CD4-positive, alpha-beta T cell treated with Interleukin-12 subunit alpha and Interleukin-12 subunit beta, for 1 hour (primary cell): ENCODE measurements around the gene HS6ST2.

Experiments used
- DNase-seq: peaks from one replicate; pipeline ENCODE4 v3.0.0-alpha.2; 2020

Gene HS6ST2

DNA sequence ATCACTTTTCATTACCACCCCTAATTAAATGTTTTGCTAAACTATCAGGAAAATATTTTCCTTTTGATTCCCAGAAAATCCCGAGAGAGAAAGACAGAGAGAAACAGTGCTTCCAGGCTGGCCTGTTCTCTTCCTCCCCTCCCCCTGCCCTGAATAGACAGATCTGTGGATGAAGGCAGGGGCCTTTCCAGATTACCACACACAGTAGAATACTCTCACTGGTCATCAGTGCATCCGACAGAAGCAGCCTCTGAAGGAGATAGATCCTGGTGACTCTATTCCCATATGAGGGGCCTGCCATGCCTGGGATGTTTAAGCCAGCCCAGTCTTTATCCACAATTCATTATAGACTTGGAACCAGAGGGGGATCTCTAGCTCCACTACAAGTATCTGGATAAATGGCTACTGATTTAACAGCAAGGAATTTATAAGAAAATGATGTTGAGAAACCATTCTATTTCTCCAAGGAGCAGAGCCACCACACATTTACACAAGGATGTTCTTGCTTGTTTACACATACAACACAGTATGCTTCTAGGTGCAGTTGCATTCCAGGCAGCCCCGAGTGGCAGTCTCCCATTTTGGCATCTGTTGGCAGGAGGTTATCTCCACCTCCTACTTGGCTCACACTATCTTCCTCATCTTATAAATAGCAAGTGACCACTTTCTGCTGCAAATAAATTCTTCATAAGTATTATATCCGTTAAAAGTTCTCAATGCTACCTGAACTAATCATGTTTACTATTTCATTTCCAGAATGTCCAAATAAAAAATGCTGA lies 115.8 kb downstream of the HS6ST2 start:
- DNase-seq = no peak

- no peak for DNase-seq
Observed at GRCh38 chrX:132837967-132838366, 120.5 kb downstream of the HS6ST2 start.

DNA sequence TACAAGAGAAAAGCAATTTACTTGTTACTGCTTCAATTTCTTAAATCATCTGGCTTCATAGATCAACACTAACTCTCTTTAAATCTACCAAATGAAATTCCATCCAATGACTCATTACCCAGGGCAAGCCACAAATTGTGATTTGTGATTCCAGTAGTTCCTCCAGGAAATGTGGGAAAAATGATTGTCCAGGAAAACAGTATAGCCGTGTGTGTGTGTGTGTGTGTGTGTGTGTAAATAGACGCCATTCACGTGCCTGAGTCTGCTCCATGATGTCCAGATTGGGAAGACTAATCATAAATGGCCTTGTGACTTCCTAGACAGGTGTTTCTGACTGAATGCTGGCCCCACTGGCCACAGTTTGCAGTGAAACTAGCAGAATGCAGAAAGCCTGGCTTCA lies 121.3 kb downstream of the HS6ST2 start:
- DNase-seq = no peak

DNA sequence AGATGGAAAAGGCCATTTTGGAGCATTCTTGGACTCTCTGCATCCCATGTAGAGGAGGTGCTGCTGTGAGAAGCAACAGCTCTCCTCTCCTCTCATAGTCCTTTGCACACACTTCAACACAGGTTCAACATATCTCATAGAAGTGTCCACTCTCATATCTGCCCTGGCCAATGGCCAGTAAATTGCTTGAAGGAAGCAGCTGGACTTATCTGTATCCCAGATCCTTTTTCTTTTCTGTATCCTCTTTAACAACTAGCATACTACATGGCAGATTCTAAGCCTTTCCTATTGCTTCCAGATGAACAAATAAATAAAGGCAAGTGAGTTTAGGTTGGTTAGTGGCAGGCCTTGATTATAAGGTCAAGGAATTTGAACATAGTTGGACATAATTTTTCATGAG lies 122.0 kb downstream of the HS6ST2 start:
- no peak for DNase-seq

DNA sequence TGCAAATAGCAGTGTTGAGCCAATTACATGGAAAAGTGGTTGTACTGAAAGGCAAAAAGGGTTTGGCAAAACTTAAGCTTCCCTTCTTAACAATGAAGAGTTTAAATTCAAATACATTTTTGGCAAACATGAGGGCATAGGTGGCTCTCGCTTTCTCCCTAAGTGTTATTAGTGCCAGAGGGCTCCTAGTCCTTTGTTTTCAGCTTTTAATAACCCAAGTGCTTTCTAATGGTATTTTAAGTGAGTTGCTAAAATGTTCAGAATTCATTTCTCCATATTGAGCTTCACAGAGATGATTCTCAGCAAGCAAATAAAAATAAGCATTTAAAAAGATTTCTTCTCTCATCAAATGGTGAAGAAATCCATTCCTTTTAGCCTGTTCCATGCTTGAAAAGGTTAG lies 123.7 kb downstream of the HS6ST2 start:
- DNase-seq = no peak

DNA sequence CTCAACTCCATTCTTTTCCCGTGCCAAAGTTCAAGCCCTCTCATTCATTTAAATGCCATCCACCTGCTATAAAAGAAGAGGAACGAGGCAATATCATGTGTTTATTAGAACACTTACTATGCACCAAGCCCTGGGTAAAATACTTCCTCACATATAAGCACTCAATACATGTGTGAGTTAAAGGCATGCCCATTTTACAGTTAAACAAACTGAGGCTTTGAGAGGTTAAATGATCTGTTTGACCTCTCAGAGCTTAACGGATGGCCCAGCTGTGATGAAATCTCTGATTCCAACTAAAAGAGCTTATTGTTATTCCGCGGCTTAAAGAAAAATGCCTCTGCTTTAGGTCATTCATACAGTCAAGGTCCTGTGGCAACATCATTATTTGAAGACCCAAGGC lies 124.3 kb downstream of the HS6ST2 start:
- no peak for DNase-seq

DNA sequence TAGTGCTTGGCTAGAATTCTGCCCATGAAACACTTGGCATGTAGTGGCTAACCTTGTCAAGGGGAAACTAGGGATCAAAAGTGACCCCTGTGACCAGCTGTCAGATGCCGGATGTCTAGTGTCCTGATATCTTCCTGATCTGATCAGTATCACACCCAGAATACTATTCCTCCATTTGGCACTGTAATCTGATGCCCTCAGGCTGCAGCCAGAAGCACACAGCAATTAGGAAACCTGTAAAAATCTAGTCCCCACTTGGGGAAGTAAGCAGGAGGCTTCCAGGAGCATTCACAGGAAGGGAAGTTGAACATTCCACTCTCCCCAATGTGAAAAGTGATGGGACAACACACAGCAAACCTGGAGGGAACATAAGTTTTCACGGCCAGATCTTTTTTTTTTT lies 125.1 kb downstream of the HS6ST2 start:
- DNase-seq = no peak

GRCh38 chrX:132831336-132831973 lies 127.0 kb downstream of the HS6ST2 start:
- DNase-seq = no peak

GRCh38 chrX:132822634-132823012 lies 135.8 kb downstream of the HS6ST2 start:
- no peak for DNase-seq

GRCh38 chrX:132821974-132822633 lies 136.3 kb downstream of the HS6ST2 start:
- DNase-seq = no peak

DNA sequence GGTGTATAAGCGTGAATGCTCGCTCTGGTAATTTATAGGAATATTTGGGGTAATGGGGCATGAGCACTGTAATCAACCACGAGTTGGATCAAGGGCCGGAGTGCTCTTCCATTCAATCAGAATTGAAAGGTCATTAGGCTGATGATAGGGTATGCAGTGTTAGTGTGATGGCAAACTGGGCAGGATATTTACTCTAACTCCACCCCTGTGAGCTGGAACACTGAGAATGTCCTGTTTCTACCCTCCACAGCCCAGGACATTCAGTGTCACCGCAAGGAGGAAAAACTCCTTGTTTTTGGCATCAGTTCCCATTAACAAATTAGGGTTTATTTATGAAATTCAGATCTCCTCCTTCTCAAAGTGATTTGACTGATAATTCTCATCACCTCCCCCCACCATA lies 137.8 kb downstream of the HS6ST2 start:
- DNase-seq = no peak

- no peak for DNase-seq
Observed at GRCh38 chrX:132819711-132820264, 138.6 kb downstream of the HS6ST2 start.

DNA sequence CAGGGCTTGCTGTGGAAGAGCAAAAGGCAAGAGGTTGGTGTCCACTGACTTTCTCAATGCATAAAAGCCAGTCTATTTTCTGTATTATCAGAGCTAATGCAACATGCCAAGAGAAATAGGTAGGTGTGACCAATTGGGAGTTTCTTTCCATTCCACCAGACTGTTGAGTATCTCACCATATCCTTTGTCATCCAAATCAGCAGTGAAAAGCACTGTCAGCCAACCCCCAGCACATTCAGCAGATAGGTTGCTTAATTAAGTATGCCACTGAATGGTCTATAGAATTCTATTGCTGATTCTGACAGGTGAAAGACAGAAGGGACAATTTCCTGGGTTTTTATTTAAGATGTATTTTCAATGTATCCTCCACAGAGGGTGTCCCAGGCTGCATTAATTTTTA lies 139.8 kb downstream of the HS6ST2 start:
- DNase-seq = no peak

DNA sequence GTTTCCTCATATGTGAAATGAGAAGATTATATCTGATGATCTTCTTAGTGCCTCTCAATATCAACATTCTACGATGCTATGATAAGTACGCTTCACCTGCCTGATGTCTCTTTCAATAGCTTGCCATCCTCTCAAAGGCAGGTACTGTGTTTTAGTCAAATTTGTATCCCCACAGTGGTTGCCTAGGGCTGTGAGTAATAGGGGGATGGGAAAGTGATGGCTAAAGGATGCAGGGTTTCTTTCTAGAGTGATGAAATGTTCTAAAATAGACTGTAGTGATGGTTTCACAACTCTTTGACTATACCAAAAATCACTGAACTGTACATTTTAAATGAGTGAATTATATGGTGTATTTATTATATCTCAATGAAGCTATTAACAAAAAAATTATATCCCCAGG lies 142.8 kb downstream of the HS6ST2 start:
- no peak for DNase-seq

DNA sequence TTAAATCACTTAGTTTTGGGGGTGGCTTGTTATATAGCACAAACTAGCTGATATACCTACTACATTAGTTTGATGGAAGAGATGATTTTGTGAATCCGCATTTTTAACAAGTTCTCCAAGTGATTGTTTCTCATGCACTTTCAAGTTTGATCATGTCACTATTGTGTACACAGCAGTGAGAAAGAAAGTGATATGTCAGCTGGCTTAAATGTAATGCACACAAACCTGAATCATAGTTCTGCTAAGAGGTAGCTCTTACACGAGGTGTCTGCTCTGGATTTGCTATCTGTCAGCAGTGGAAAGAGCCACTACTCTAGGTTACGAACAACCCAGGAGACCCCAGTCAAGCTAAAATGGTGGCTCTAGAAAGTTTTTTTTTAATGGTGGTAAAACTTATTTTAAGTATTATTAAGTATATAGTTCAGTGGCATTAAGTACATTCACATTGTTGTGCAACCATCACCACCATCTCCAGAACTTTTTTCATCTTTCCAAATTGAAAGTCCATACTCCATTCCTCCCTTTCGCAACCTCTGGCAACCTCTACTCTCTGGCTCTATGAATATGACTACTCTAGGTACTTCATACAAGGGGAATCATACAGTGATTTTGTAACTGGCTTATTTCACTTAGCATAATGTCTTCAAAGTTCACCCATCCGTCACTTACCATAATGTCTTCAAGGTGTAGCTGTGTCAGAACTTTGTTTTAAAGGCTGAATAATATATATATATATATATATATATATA lies 147.3 kb downstream of the HS6ST2 start:
- no peak for DNase-seq

- DNase-seq = no peak
Observed at GRCh38 chrX:132810488-132810887, 147.9 kb downstream of the HS6ST2 start.

DNA sequence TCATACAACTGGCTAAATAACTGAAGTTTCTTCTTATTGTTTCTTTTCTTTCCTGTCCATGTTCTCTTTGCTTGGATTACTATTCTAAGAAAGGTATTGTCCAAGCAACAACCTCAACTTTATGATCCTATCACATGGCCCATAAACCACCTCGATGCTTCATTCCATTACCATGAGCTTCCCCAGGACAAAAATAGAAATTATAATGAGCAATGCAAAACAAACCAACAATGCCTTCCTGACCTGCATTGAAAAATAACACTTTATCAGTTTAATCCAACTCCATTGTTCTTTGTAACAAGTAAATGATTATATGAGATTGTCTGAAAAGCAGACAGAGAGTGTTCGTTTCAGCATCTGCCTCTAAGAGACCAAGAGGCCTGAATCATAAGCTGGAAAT lies 148.8 kb downstream of the HS6ST2 start:
- DNase-seq = no peak

GRCh38 chrX:132807411-132808030 lies 150.9 kb downstream of the HS6ST2 start:
- no peak for DNase-seq

DNA sequence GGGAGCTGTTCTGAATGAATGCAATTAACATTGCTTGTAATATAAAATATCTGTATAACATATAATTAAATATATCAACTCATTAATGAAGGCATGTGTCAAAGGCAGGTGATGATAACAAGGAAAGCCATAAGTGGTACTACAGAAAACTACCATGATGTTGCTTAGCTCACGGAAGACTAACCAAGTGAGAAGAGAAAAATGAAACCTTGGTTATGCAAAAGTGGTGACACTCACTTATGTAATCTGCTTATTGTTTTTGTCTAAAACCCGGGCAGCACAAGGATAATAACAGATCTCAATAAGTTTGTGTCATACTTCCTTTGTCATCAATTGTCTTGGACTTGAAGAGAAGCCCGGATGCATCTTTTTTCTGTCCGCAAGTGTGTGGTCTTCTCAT lies 156.4 kb downstream of the HS6ST2 start:
- no peak for DNase-seq

GRCh38 chrX:132795181-132795580 lies 163.2 kb downstream of the HS6ST2 start:
- no peak for DNase-seq

DNA sequence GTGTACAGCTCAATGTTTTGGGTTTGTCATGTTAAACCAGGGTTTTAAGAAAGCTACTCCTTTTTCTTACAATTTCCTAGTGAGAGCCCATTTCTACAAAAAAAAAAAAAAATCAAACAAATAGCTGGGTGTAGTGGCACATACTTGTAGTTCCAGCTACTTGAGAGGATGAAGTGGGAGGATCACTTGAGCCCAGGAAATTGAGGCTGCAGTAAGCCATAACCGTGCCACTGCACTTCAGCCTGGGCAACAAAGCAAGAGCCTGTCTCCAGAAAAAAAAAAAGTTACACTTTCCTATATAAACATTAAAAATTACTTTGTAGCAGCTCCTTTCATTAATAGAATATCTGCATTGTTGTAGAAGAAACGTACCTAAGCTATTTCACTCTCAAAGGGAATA lies 166.7 kb downstream of the HS6ST2 start:
- no peak for DNase-seq

GRCh38 chrX:132790329-132790728 lies 168.1 kb downstream of the HS6ST2 start:
- no peak for DNase-seq

DNA sequence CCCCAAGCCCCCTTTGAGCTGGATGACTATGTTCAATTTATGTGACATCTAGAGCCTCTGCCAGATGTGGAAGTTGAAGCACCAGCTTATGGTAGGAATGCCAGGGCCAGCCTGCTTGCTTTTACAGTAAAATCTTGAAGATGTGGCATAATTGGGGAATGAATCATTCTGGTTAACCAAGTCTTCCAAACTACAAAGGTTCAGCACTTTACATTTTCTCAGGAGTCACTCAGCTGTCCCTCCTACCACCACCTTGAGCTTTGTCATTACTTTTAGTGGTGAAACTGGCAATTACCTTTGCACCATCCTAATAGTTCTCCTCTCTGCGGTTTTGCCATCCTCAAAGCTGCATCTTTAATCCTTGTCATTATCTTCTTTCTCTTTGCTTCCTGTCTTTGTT lies 172.2 kb downstream of the HS6ST2 start:
- no peak for DNase-seq
